BJ (cell line): ENCODE results near the gene AGPAT2. TPM values are rescaled to one million over a fixed set of nuclear protein-coding genes. Genes with fewer than 3 reads are reported as not detected.
A peak's percentile ranks its signal among the peaks of the same experiment; 100 is the strongest.

Experiments used
- CTCF ChIA-PET: fragments of 350-600 bp; formaldehyde crosslinking; extraction: SDS; loops from one replicate; lab custom pipeline; 2021; ENCODE audit warnings: antibody characterized with exemption, inconsistent platforms; lab: Yijun Ruan, JAX
- POLR2A ChIA-PET: fragments of 300-600 bp; sonication (Branson Sonifier 250); formaldehyde crosslinking; extraction: SDS; loops from one replicate; lab custom pipeline; 2021; ENCODE audit warnings: antibody characterized with exemption; lab: Charles Lee
- DNase-seq: peaks from one replicate; pipeline ENCODE4 v3.0.0-alpha.2; 2011; ENCODE audit warnings: low read depth
- H3K27me3 ChIP-seq: 2 replicates; pipeline ENCODE4 v1.6.0; 2011; ENCODE audit warnings: low read length; ENCODE audit not compliant: control insufficient read depth, insufficient read depth
- H3K36me3 ChIP-seq: 2 replicates; pipeline ENCODE4 v1.5.1; 2011; ENCODE audit warnings: low read length; ENCODE audit not compliant: control insufficient read depth, insufficient read depth
- H3K4me3 ChIP-seq: 2 replicates; pipeline ENCODE4 v1.5.1; 2011; ENCODE audit warnings: low read depth, mild to moderate bottlenecking, control low read depth, low read length
- polyA plus RNA-seq: library from polyadenylated mRNA; depleted of rRNA; stranded (reverse); fragments of >200 nt; gene quantifications from 2 replicates; pipeline ENCODE4 v1.2.3, GENCODE V29; 2011
- TF ChIP-seq, protein P1 (sequence below): IDR thresholded peaks from 2 replicates; pipeline ENCODE4 v1.5.1; 2011; ENCODE audit warnings: low read depth, mild to moderate bottlenecking, control low read depth, inconsistent platforms, low read length, moderate library complexity; ENCODE audit not compliant: insufficient read depth

Gene AGPAT2
- polyA plus RNA-seq, 1 experiment: 68.3 TPM

GRCh38 chr9:136644593-136645351 is 42.5 kb downstream of the AGPAT2 start:
- no peak for DNase-seq
- H3K4me3 ChIP-seq: no peak overlapping the region
- H3K36me3 ChIP-seq: no peaks in the 10 kb centered on the region
- ChIA-PET POLR2A (no interaction called here), CTCF (interaction anchor here (0.5 to 2.0 kb wide), 12 partner anchors 10 to 160 kb away, joined by 3 to 11 read pairs (median 6); no protein-coding TSS in a partner anchor)
- TF ChIP-seq, protein P1, sequence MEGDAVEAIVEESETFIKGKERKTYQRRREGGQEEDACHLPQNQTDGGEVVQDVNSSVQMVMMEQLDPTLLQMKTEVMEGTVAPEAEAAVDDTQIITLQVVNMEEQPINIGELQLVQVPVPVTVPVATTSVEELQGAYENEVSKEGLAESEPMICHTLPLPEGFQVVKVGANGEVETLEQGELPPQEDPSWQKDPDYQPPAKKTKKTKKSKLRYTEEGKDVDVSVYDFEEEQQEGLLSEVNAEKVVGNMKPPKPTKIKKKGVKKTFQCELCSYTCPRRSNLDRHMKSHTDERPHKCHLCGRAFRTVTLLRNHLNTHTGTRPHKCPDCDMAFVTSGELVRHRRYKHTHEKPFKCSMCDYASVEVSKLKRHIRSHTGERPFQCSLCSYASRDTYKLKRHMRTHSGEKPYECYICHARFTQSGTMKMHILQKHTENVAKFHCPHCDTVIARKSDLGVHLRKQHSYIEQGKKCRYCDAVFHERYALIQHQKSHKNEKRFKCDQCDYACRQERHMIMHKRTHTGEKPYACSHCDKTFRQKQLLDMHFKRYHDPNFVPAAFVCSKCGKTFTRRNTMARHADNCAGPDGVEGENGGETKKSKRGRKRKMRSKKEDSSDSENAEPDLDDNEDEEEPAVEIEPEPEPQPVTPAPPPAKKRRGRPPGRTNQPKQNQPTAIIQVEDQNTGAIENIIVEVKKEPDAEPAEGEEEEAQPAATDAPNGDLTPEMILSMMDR: peak; percentile 86
- peaks cover 24% of the 10 kb centered on the region for H3K27me3 ChIP-seq

- CTCF ChIA-PET: interaction anchor here (0.6 to 2.0 kb wide), 11 partner anchors 10 to 159 kb away, joined by 3 to 11 read pairs (median 7); no protein-coding TSS in a partner anchor
Measured at GRCh38 chr9:136644343-136644592, 43.0 kb downstream of the AGPAT2 start.

DNA sequence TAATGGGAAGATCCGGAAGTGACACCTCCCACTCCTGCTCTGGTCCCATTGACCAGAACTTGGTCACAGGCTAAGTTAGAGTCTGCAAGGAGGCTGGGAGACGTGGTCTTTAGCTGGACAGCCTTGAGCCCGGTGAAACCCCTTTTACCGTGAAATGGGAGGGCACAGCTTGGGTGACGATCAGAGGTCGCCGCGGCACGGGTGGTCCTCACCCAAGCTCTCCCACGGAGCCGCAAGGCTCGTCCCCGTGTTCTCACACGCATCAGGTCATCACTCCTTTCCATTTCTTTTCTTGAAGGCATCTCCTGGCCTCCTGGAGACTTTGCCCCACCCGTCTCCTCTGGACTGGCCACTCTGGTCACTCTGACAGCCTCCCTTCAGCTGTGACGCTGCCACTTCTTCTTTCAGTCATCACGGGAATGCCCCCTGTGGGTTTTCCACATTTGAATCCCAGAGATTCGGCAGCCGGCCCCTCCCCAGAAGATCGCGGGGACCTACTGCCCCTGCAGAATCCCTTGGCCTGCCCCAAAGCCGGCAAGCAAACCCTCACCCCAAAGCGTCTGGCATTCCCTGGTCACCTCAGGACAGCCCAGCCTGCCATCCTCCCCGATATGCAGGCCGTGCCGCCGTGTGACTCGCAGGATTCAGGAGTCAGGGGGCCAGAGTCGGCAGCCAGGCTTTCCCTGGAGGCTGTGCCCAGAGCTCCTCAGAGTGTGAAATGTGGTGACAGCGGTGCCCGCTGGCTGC is 43.5 kb downstream of the AGPAT2 start:
- POLR2A ChIA-PET: no interaction called here
- TF ChIP-seq, protein P1: no peak
- no peak for DNase-seq
- CTCF ChIA-PET: interaction anchor here (0.6 to 2.9 kb wide), 13 partner anchors 9 to 159 kb away, joined by 3 to 12 read pairs (median 7); no protein-coding TSS in a partner anchor
- Histone ChIP-seq H3K4me3 (no peak overlapping the region), H3K27me3 (peaks cover 24% of the 10 kb centered on the region), H3K36me3 (no peaks in the 10 kb centered on the region)

More at GRCh38 chr9:136644343-136644592, 43.0 kb downstream of the AGPAT2 start:
- TF ChIP-seq, protein P1: no peak
- Histone ChIP-seq H3K27me3 (peaks cover 24% of the 10 kb centered on the region), H3K36me3 (no peaks in the 10 kb centered on the region), H3K4me3 (no peak overlapping the region)
- POLR2A ChIA-PET: no interaction called here
- no peak for DNase-seq

GRCh38 chr9:136642439-136642921 is 44.8 kb downstream of the AGPAT2 start:
- Histone ChIP-seq H3K27me3 (peaks cover 26% of the 10 kb centered on the region), H3K4me3 (no peak overlapping the region), H3K36me3 (no peaks in the 10 kb centered on the region)
- ChIA-PET CTCF (interaction anchor here (1.0 to 2.9 kb wide), 4 partner anchors 11 to 157 kb away, joined by 3 to 12 read pairs (median 6); no protein-coding TSS in a partner anchor), POLR2A (no interaction called here)
- no peak for DNase-seq
- TF ChIP-seq, protein P1: no peak
